ENCODE data around the gene NRL.

DNA sequence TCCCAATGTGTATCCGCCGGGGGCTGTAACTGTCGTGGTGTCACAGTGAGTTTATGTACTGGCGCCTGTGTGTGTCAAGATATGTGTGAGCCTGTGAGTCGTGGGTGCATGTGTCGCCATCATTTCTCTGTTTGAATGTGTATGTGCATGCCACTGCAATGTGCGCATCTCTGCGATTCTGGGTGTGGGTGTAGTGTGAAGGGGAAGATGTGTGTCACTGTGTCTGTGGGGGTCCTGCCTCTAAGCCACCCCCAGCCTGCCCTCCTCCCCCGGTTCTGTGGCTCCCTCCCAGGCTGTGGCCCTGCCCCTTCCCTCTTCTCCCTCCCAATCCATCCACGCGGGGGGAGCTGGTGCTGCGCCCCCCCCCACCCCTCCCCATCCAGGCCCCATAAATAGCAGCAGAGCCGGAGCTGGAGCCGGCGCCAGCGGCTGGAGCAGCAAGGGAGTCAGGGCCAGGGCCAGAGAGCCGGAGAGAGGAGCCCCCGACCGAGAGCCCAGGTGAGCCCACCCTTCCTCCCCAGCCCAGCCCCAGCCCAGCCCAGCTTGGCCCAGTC, 43.5 kb downstream of the NRL start, which contains the start of gene CPNE6:
- TF ChIP-seq, protein P1, sequence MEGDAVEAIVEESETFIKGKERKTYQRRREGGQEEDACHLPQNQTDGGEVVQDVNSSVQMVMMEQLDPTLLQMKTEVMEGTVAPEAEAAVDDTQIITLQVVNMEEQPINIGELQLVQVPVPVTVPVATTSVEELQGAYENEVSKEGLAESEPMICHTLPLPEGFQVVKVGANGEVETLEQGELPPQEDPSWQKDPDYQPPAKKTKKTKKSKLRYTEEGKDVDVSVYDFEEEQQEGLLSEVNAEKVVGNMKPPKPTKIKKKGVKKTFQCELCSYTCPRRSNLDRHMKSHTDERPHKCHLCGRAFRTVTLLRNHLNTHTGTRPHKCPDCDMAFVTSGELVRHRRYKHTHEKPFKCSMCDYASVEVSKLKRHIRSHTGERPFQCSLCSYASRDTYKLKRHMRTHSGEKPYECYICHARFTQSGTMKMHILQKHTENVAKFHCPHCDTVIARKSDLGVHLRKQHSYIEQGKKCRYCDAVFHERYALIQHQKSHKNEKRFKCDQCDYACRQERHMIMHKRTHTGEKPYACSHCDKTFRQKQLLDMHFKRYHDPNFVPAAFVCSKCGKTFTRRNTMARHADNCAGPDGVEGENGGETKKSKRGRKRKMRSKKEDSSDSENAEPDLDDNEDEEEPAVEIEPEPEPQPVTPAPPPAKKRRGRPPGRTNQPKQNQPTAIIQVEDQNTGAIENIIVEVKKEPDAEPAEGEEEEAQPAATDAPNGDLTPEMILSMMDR (IDR thresholded peaks at IDR 0.05 in 2 of 3, conservative IDR thresholded peaks at IDR 0.05 in 1 of 3; ENCODE audit: borderline replicate concordance in 1 of 3, insufficient read depth in 1 of 3, low read depth in 2 of 3, low read length in 2 of 3): no peak
- TF ChIP-seq EZH2phosphoT487 (IDR thresholded peaks at IDR 0.05; ENCODE audit: borderline replicate concordance) (no peak), POLR2A (IDR thresholded peaks at IDR 0.05; ENCODE audit: borderline replicate concordance, extremely low read depth, insufficient read depth, insufficient read length) (no peak), ELF1 (IDR thresholded peaks at IDR 0.05; ENCODE audit: borderline replicate concordance, low read depth) (no peak), POLR2AphosphoS5 (IDR thresholded peaks at IDR 0.05; ENCODE audit: low read depth, low read length) (no peak), RAD21 (IDR thresholded peaks at IDR 0.05; ENCODE audit: low read depth) (no peak)

Measured in HCT116 (cell line).